Measurements from ENCODE around the gene AGPAT2. TPM values are rescaled to one million over a fixed set of nuclear protein-coding genes. Genes with fewer than 3 reads are reported as not detected.

Gene AGPAT2
- total RNA-seq, 1 donor from 2014 or later, result 25.6 TPM

DNA sequence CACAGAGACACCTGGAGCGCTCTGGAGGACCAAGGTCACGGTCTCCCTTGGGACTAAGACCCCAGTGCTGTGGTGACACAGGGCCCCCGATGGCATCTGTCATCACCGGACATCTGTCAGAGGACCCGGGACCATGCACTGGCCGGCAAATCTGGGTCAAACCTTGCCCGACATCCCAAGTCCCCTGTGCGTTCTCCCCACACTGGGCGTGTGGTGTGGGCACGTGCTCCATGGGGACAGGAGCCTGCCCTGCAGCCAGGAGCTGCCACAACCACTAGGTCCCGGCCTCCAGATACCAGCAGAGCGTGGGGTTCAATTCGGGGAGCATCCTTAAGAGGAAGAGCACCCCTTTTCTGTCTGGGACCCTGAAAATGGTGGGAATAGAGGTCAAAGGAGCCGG lies 3.5 kb downstream of the AGPAT2 start:
- Mint-ChIP-seq H3K36me3 (ENCODE audit: low read depth) (no peaks in the 10 kb centered on the region), H3K27ac (no peak overlapping the region), H3K4me3 (no peak overlapping the region), H3K9me3 (no peaks in the 10 kb centered on the region), H3K27me3 (no peaks in the 10 kb centered on the region), H3K4me1 (peaks cover 4% of the 10 kb centered on the region)
- intact Hi-C loops (cut with micrococcal nuclease), result no loop called here
- DNase-seq, result no peak

GRCh38 chr9:136683173-136683745 lies 4.0 kb downstream of the AGPAT2 start:
- Mint-ChIP-seq H3K27me3 (no peaks in the 10 kb centered on the region), H3K4me3 (no peak overlapping the region), H3K36me3 (ENCODE audit: low read depth) (no peaks in the 10 kb centered on the region), H3K9me3 (no peaks in the 10 kb centered on the region), H3K4me1 (peaks cover 4% of the 10 kb centered on the region), H3K27ac (no peak overlapping the region)
- no peak for DNase-seq
- intact Hi-C loops (cut with micrococcal nuclease), result no loop called here

DNA sequence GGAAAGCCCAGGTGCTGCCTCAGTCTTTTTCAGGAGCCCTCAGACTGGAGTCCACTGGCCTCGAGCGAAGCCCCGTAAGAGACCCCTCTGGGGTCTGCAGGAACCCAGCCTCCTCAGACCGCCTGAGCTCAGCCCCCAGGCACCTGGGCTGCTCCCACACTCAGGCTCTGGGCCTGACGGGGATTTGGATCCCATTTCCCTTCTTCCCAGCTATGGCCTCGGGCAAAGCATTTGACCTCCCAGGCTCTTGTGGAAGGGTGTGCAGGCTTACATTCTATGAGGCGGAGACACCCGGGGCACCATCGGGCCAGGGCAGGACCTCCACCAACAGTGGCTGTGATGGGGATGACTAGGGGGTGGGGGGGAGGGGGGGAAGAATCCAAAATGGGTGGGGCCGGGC lies 4.5 kb downstream of the AGPAT2 start:
- Mint-ChIP-seq H3K27ac (no peak overlapping the region), H3K27me3 (no peaks in the 10 kb centered on the region), H3K36me3 (ENCODE audit: low read depth) (no peaks in the 10 kb centered on the region), H3K4me3 (no peak overlapping the region), H3K4me1 (peaks cover 4% of the 10 kb centered on the region), H3K9me3 (no peaks in the 10 kb centered on the region)
- no peak for DNase-seq
- intact Hi-C loops (cut with micrococcal nuclease), result no loop called here

GRCh38 chr9:136681945-136682699 lies 5.1 kb downstream of the AGPAT2 start:
- H3K4me1 Mint-ChIP-seq, result peaks cover 4% of the 10 kb centered on the region
- H3K36me3 Mint-ChIP-seq (ENCODE audit: low read depth), result no peaks in the 10 kb centered on the region
- intact Hi-C loops (cut with micrococcal nuclease), result no loop called here
- H3K4me3 Mint-ChIP-seq, result no peak overlapping the region
- no peaks in the 10 kb centered on the region for H3K9me3 Mint-ChIP-seq
- no peaks in the 10 kb centered on the region for H3K27me3 Mint-ChIP-seq
- DNase-seq, result no peak
- no peak overlapping the region for H3K27ac Mint-ChIP-seq

GRCh38 chr9:136681029-136681428 lies 6.2 kb downstream of the AGPAT2 start:
- H3K36me3 Mint-ChIP-seq (ENCODE audit: low read depth), result no peaks in the 10 kb centered on the region

GRCh38 chr9:136679431-136679941 lies 7.8 kb downstream of the AGPAT2 start:
- Mint-ChIP-seq H3K36me3 (ENCODE audit: low read depth) (no peaks in the 10 kb centered on the region), H3K27ac (no peak overlapping the region), H3K27me3 (no peaks in the 10 kb centered on the region), H3K9me3 (no peaks in the 10 kb centered on the region), H3K4me1 (no peaks in the 10 kb centered on the region), H3K4me3 (no peak overlapping the region)
- DNase-seq, result no peak
- intact Hi-C loops (cut with micrococcal nuclease), result no loop called here

More at GRCh38 chr9:136681029-136681428, 6.2 kb downstream of the AGPAT2 start:
- no peaks in the 10 kb centered on the region for H3K9me3 Mint-ChIP-seq
- DNase-seq, result no peak
- intact Hi-C loops (cut with micrococcal nuclease), result no loop called here
- H3K4me1 Mint-ChIP-seq, result peaks cover 3% of the 10 kb centered on the region
- H3K27ac Mint-ChIP-seq, result no peak overlapping the region
- H3K27me3 Mint-ChIP-seq, result no peaks in the 10 kb centered on the region
- no peak overlapping the region for H3K4me3 Mint-ChIP-seq

- Mint-ChIP-seq H3K4me3 (no peak overlapping the region), H3K36me3 (ENCODE audit: low read depth) (no peaks in the 10 kb centered on the region), H3K4me1 (no peaks in the 10 kb centered on the region), H3K9me3 (no peaks in the 10 kb centered on the region), H3K27me3 (no peaks in the 10 kb centered on the region), H3K27ac (no peak overlapping the region)
- intact Hi-C loops (cut with micrococcal nuclease), result no loop called here
- DNase-seq, result no peak
These were observed 8.6 kb downstream of the AGPAT2 start for GRCh38 chr9:136678624-136679023.

DNA sequence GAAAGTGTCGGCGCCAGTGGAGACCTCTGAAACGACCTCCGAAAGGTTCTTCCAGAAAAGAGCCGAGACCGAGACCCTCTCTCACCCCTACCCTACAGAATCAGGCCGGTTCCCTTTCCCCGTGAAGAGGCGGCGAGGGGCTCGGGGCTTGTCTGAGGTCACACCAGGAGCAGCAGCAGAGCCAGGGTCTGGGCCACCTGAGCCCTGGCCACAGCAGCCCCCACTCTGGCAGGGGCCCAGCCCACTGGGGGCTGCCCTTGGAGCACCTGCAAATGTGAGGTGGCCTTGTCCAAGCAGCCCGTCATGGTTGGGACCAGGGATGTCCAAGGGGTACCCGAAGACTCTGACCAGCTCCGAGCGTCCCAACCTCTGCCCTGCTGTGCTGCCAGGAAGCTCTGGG lies 9.2 kb downstream of the AGPAT2 start:
- H3K27me3 Mint-ChIP-seq, result no peaks in the 10 kb centered on the region
- no peaks in the 10 kb centered on the region for H3K36me3 Mint-ChIP-seq (ENCODE audit: low read depth)
- H3K4me1 Mint-ChIP-seq, result no peaks in the 10 kb centered on the region
- H3K4me3 Mint-ChIP-seq, result no peak overlapping the region
- no peaks in the 10 kb centered on the region for H3K9me3 Mint-ChIP-seq
- H3K27ac Mint-ChIP-seq, result no peak overlapping the region
- DNase-seq, result no peak
- intact Hi-C loops (cut with micrococcal nuclease), result no loop called here

DNA sequence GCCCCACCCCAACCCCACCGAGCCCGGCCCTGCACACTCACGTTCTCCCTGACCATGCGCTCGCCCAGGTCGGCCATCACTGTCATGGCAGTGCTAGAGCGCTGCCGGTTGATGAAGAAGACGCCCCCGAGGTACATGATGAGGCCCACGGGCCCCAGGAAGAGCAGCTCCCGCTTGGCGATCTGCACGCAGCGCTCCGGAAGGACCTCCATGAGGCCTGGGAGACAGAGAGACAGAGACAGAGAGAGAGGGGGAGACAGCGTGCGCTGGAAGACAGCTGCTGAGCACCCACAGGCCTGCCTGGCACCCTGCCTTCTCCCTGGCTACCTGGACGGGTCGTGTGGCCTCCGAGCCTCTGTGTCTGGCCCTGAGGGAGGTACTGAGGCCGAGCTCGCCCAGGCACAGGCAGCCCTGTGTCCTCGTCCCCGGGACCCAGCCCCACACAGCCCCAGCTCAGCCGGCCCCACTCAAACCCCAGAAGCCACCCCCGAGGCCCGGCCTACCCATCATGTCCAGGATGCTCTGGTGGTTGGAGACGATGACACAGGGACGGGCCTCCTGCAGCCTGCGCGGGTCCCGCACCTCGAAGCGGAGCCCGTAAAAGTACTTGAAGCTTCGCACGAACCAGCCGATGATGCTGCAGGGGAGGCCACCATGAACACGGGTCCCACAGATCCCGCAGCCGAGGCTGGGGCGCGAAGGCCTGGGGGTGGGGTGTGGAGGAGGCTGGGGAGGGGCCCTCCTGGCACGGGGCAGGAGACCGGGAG lies 10.2 kb downstream of the AGPAT2 start:
- H3K4me1 Mint-ChIP-seq, result no peaks in the 10 kb centered on the region
- intact Hi-C loops (cut with micrococcal nuclease), result no loop called here
- no peak for DNase-seq
- H3K9me3 Mint-ChIP-seq, result no peaks in the 10 kb centered on the region
- no peak overlapping the region for H3K27ac Mint-ChIP-seq
- H3K4me3 Mint-ChIP-seq, result no peak overlapping the region
- no peaks in the 10 kb centered on the region for H3K36me3 Mint-ChIP-seq (ENCODE audit: low read depth)
- no peaks in the 10 kb centered on the region for H3K27me3 Mint-ChIP-seq

GRCh38 chr9:136676297-136676794 lies 10.9 kb downstream of the AGPAT2 start:
- Mint-ChIP-seq H3K36me3 (ENCODE audit: low read depth) (no peaks in the 10 kb centered on the region), H3K27ac (no peak overlapping the region), H3K9me3 (no peaks in the 10 kb centered on the region), H3K4me1 (no peaks in the 10 kb centered on the region), H3K27me3 (no peaks in the 10 kb centered on the region), H3K4me3 (no peak overlapping the region)
- DNase-seq, result no peak
- intact Hi-C loops (cut with micrococcal nuclease), result no loop called here

DNA sequence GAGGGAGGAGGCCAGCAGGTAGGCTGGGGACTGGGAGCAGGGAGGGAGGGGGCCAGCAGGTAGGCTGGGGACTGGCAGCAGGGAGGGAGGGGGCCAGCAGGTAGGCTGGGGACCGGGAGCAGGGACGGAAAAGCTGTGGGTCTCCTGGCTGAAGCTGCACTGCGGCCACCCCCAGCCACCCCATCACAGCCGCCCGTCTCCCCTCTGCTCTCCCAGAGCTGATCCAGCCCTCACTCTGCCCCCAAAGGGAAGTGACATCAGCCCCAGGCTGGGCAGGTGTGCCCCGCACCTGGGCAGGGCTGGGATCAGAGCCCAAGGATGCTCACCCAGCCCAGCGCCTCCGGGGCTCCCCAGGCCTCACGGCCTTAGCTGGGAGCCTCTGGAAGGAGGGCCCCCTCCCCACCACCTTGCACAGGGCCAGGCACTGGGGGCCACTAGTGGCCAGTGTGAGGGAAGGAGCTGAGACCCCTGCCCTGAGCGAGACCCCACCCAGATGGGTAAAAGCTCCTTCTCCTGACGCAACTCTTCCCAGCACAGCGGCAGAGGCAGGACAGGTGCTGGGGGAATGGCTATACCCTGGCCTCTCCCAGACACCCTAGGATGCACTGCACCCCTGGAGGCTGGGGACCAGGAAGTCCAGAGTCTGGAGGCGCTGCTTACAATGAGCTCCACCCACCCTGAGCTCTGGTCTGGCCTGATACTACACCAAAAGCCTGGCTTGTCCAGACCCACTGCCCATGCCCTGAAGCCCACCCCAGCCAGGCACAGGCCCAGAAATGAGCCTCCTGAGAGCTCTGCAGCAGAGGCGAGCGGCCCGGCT lies 11.6 kb downstream of the AGPAT2 start:
- intact Hi-C loops (cut with micrococcal nuclease), result no loop called here
- no peak overlapping the region for H3K27ac Mint-ChIP-seq
- H3K27me3 Mint-ChIP-seq, result no peaks in the 10 kb centered on the region
- no peaks in the 10 kb centered on the region for H3K9me3 Mint-ChIP-seq
- H3K36me3 Mint-ChIP-seq (ENCODE audit: low read depth), result no peaks in the 10 kb centered on the region
- no peaks in the 10 kb centered on the region for H3K4me1 Mint-ChIP-seq
- no peak for DNase-seq
- no peak overlapping the region for H3K4me3 Mint-ChIP-seq

DNA sequence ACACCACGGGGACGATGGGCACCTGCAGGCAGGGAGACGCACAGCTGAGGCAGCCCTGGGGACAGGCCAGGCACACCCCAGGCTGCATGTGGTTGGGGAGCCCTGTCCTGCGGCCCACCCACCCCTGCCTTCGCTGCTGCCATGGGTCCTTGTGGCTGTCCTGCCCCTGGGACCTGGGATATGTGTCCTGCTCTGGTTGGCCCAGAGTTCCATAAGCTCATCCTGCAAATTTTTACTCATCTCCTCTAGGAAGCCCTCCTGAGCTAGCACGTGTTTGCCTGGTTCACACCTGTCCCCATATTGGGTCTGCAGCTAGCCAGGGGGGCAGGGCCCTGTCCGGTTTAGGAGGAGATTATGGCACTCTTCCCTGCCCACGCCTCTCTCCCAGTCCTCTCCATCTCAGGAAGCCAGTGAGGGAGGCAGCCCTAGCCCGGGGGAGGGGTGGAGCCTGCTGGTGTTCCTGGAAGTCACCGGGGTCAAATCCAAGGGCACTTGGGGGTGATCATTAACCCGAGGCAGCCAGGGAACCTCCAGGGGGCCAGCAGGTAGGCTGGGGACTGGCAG lies 12.4 kb downstream of the AGPAT2 start:
- Mint-ChIP-seq H3K27me3 (no peaks in the 10 kb centered on the region), H3K4me1 (no peaks in the 10 kb centered on the region)

More for the DNA sequence above, 12.4 kb downstream of the AGPAT2 start:
- no peak overlapping the region for H3K27ac Mint-ChIP-seq
- DNase-seq, result no peak
- H3K4me3 Mint-ChIP-seq, result no peak overlapping the region
- no peaks in the 10 kb centered on the region for H3K36me3 Mint-ChIP-seq (ENCODE audit: low read depth)
- no peaks in the 10 kb centered on the region for H3K9me3 Mint-ChIP-seq
- intact Hi-C loops (cut with micrococcal nuclease), result no loop called here
